ENCODE data around the gene RECK.

RECK gene

DNA sequence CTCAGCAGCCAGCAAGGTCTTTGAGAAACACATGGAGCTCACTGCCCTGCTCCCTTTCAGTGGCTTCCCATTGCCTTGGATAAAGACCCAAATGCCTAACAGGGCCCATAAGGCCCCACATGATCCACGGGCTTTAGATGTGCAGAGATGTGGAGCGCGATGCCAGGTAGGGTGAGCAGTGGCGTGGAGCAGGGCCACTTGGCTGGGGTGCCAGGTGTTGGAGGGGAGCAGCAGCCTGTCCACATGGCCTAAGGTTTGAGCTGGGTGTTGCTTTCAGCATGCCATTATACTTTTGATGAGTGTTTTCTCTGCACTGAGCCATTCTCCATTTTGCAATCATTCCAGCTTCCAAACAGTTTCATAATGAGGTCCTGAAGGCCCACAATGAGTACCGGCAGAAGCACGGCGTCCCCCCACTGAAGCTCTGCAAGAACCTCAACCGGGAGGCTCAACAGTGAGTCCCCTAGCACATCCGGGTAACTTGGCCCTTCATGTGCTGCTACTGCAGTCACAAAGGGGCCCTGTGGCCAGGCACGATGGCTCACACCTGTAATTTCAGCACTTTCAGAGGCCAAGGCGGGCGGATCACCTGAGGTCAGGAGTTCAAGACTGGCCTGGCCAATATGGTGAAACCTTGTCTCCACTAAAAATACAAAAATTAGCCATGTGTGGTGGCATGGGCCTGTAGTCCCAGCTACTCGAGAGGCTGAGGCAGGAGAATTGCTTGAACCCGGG is 110.9 kb downstream of the RECK start:
- TF ChIP-seq TARDBP (IDR thresholded peaks at IDR 0.05) (no peak), SUZ12 (IDR thresholded peaks at IDR 0.05) (no peak), ELF4 (IDR thresholded peaks at IDR 0.05) (no peak), BHLHE40 (IDR thresholded peaks at IDR 0.05; ENCODE audit: borderline replicate concordance) (no peak), NFRKB (IDR thresholded peaks at IDR 0.05) (no peak), CTBP1 (IDR thresholded peaks at IDR 0.05; ENCODE audit: borderline replicate concordance) (no peak), FOXA1 (IDR thresholded peaks at IDR 0.05) (no peak), FOXK2 (IDR thresholded peaks at IDR 0.05) (no peak), HDGF (IDR thresholded peaks at IDR 0.05; ENCODE audit: borderline replicate concordance) (no peak), L3MBTL2 (conservative IDR thresholded peaks at IDR 0.05) (no peak), ARNT (IDR thresholded peaks at IDR 0.05) (no peak), SP1 (IDR thresholded peaks at IDR 0.05) (no peak), FOXM1 (IDR thresholded peaks at IDR 0.05; ENCODE audit: borderline replicate concordance) (no peak), ZNF384 (IDR thresholded peaks at IDR 0.05) (no peak), LEF1 (IDR thresholded peaks at IDR 0.05; ENCODE audit: borderline replicate concordance) (no peak)
- TF ChIP-seq, protein P1, sequence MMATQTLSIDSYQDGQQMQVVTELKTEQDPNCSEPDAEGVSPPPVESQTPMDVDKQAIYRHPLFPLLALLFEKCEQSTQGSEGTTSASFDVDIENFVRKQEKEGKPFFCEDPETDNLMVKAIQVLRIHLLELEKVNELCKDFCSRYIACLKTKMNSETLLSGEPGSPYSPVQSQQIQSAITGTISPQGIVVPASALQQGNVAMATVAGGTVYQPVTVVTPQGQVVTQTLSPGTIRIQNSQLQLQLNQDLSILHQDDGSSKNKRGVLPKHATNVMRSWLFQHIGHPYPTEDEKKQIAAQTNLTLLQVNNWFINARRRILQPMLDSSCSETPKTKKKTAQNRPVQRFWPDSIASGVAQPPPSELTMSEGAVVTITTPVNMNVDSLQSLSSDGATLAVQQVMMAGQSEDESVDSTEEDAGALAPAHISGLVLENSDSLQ (IDR thresholded peaks at IDR 0.05) = no peak
- no peak for DNase-seq (ENCODE audit: extremely low spot score)
- CTCF ChIA-PET = no interaction called here
- POLR2A ChIA-PET = interaction anchor here (0.7 to 1.4 kb wide), 2 partner anchors 16 to 43 kb away, joined by 3 read pairs; partner anchors contain the start of gene CLTA

DNA sequence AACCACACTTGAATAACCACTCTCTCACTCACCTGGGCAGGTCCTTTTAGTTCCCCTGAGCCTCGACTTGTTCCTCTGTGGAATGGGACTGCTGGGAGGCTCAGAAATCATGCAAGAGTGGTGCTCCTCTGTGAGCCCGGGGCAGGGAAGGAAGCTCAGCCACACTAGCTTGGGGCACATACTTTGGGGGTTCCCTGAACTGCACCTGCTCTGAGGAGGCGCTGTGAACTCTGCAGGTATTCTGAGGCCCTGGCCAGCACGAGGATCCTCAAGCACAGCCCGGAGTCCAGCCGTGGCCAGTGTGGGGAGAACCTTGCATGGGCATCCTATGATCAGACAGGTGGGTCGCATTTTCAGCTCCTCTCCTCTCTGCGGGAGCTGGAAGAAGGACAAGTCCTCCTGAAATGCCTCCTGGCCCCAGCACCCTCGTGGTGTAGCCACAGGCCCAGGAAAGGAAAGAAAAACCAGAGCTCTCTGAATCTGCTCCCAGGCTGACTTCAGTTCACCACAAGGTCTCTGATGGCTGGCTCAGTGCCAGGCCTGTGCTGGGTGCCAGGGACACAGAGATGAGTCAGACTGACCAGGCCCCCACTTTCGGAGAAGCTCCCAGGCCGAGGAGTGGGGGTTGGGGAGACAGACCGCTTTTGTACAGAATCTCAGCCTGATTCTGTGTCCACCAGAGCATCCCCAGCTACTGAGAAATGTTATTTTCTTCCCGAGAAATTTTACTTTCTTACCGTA is 111.8 kb downstream of the RECK start:
- ChIA-PET POLR2A (no interaction called here), CTCF (no interaction called here)
- no peak for DNase-seq (ENCODE audit: extremely low spot score)
- TF ChIP-seq SUZ12 (IDR thresholded peaks at IDR 0.05) (no peak), NFRKB (IDR thresholded peaks at IDR 0.05) (no peak), ZNF384 (IDR thresholded peaks at IDR 0.05) (no peak), LEF1 (IDR thresholded peaks at IDR 0.05; ENCODE audit: borderline replicate concordance) (no peak), CTBP1 (IDR thresholded peaks at IDR 0.05; ENCODE audit: borderline replicate concordance) (no peak), TARDBP (IDR thresholded peaks at IDR 0.05) (no peak), HDGF (IDR thresholded peaks at IDR 0.05; ENCODE audit: borderline replicate concordance) (no peak), ELF4 (IDR thresholded peaks at IDR 0.05) (no peak), ARNT (IDR thresholded peaks at IDR 0.05) (no peak), FOXA1 (IDR thresholded peaks at IDR 0.05) (no peak), L3MBTL2 (conservative IDR thresholded peaks at IDR 0.05) (no peak)
- TF ChIP-seq, protein P1 (IDR thresholded peaks at IDR 0.05) = no peak

DNA sequence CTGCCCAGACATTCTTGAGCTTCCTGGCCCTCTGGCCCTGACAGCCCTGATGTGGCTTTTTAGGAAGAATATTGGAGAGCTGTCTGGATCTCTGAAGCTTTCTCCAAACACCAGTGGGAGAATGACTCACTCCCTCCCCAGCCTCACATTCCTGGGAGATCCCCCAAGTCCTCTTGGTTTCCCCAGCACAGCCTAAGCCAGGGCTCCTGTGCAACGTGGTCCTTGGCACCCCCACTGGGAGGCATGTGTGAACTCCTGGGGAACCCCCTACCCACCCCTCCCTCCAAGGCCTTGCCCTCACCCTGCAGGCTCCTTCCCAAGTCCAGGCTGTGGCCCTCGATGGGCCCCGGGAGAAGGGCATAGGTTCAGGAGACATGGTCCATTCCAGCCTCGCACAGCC is 112.5 kb downstream of the RECK start:
- TF ChIP-seq TARDBP (IDR thresholded peaks at IDR 0.05) (no peak), HDGF (IDR thresholded peaks at IDR 0.05; ENCODE audit: borderline replicate concordance) (no peak), FOXM1 (IDR thresholded peaks at IDR 0.05; ENCODE audit: borderline replicate concordance) (no peak), CTBP1 (IDR thresholded peaks at IDR 0.05; ENCODE audit: borderline replicate concordance) (no peak)
- ChIA-PET POLR2A (no interaction called here), CTCF (no interaction called here)
- no peak for DNase-seq (ENCODE audit: extremely low spot score)

DNA sequence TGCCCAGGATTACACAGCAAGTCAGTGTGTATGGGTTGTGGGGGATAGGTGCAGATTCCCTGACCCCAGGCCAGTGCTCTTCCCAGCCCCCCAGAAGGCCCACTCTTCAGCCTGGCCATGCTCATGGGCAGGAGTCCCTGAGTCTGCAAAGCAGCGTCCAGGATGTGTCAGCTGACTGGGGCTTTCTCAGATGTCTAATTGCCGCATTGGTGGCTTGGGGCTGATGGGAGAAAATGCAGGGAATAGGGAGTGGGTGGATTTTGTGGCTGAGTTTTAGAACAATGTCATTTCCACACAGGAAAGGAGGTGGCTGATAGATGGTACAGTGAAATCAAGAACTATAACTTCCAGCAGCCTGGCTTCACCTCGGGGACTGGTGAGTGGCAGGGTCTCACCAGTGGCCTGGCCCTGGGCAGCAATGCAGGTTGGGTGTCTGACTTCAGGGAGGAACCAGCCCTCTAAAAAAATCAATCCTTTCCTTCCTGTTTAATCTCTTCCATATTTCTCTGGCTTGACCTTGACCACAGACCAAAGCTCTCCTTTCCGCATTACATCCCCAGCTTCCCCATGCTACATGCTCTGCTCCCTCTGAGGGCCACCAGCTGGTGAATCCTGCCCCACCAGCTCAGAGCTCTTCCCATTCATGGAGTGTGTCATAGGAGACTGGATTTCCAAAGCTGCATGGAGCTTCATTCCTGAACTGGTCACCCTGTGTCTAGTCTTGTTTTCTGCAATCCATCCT is 114.0 kb downstream of the RECK start:
- POLR2A ChIA-PET = no interaction called here
- TF ChIP-seq LEF1 (IDR thresholded peaks at IDR 0.05; ENCODE audit: borderline replicate concordance) (no peak), NFRKB (IDR thresholded peaks at IDR 0.05) (no peak), SUZ12 (IDR thresholded peaks at IDR 0.05) (no peak), L3MBTL2 (conservative IDR thresholded peaks at IDR 0.05) (no peak), FOXA1 (IDR thresholded peaks at IDR 0.05) (no peak), ZNF384 (IDR thresholded peaks at IDR 0.05) (no peak), HDGF (IDR thresholded peaks at IDR 0.05; ENCODE audit: borderline replicate concordance) (no peak), FOXM1 (IDR thresholded peaks at IDR 0.05; ENCODE audit: borderline replicate concordance) (no peak), SP1 (IDR thresholded peaks at IDR 0.05) (no peak), BHLHE40 (IDR thresholded peaks at IDR 0.05; ENCODE audit: borderline replicate concordance) (no peak), TARDBP (IDR thresholded peaks at IDR 0.05) (no peak), ARNT (IDR thresholded peaks at IDR 0.05) (no peak), CTBP1 (IDR thresholded peaks at IDR 0.05; ENCODE audit: borderline replicate concordance) (no peak), FOXK2 (IDR thresholded peaks at IDR 0.05) (no peak)
- TF ChIP-seq, protein P1 (IDR thresholded peaks at IDR 0.05) = no peak
- CTCF ChIA-PET = interaction anchor here (0.8 kb wide), 1 partner anchor 14 kb away, joined by 3 read pairs; the partner anchor contains the start of gene GLIPR2
- no peak for DNase-seq (ENCODE audit: extremely low spot score)

Measured in HEK293T (cell line).